Tibial nerve (tissue), 4 donors: ENCODE data around the gene JARID2.

Experiments
- EP300 ChIP-seq, 2 donors: sonication (generic); formaldehyde crosslinking; IDR thresholded peaks; one replicate each; pipeline ENCODE4 v1.6.1; 2017; ENCODE audit warnings: antibody characterized with exemption in 2 of 2, mild to moderate bottlenecking in 1 of 2
- POLR2A ChIP-seq, 2 donors: fragments of 450-650 bp; IDR thresholded peaks; one replicate each; pipeline ENCODE4 v1.6.1; 2017; ENCODE audit warnings: antibody characterized with exemption in 2 of 2, mild to moderate bottlenecking in 2 of 2, moderate library complexity in 2 of 2
- TF ChIP-seq, protein P1 (sequence below), 5 experiments: fragments of 200-600 bp in 3 of 5; fragments of 450-650 bp in 2 of 5; sonication (generic) in 3 of 5; IDR thresholded peaks; one replicate each; pipeline ENCODE4 v1.5.1; 2016 to 2019; ENCODE audit warnings: antibody characterized with exemption in 5 of 5, mild to moderate bottlenecking in 3 of 5, moderate library complexity in 2 of 5

DNA sequence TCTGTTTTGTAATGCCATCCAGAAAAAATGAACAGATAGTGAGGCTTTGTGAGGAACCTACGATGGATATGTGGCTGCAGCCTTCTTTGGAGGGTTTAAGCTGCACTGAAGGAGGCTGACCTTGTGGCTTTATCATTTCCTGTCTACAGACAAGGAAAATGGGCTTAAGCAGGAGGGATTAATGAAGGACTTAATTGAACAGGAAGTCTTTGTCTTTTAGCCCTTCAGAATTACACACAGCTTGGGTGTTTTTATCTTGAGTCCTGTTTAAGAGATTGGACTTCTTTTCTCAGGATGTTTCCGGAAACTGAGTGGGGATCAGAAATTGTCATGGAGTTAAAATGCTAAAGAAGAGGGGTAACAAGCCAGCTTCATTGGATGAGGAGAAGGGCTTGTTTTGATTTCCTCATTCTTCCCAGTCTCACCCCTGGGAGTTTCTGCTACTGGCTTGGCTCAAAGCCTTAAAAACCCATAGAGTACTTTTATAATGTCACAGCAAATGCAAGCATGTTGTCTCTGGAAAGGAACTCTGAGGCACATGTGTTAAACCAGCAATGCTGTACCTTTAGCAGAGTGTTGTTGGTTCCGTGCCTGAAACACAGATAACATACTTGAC lies 193.6 kb downstream of the JARID2 start:
- TF ChIP-seq, protein P1, sequence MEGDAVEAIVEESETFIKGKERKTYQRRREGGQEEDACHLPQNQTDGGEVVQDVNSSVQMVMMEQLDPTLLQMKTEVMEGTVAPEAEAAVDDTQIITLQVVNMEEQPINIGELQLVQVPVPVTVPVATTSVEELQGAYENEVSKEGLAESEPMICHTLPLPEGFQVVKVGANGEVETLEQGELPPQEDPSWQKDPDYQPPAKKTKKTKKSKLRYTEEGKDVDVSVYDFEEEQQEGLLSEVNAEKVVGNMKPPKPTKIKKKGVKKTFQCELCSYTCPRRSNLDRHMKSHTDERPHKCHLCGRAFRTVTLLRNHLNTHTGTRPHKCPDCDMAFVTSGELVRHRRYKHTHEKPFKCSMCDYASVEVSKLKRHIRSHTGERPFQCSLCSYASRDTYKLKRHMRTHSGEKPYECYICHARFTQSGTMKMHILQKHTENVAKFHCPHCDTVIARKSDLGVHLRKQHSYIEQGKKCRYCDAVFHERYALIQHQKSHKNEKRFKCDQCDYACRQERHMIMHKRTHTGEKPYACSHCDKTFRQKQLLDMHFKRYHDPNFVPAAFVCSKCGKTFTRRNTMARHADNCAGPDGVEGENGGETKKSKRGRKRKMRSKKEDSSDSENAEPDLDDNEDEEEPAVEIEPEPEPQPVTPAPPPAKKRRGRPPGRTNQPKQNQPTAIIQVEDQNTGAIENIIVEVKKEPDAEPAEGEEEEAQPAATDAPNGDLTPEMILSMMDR (IDR thresholded peaks at IDR 0.05): no peak
- no peak for TF ChIP-seq EP300 (IDR thresholded peaks at IDR 0.05)
- TF ChIP-seq POLR2A (IDR thresholded peaks at IDR 0.05): no peak
